GM19193 (cell line): ENCODE data around the gene TLX2.

Source experiments
- POLR2A ChIP-seq: IDR thresholded peaks from 4 replicates; pipeline ENCODE4 v1.6.1; 2011; ENCODE audit not compliant: insufficient read depth, insufficient read length; ENCODE audit errors: extremely low read depth

The TLX2 gene

GRCh38 chr2:74514368-74515270 lies at the start of gene TLX2:
Gene TLX2, plus strand, starts transcription at chr2:74514450. Its CDS starts 357 bp downstream, at chr2:74514807.
- no peak for TF ChIP-seq POLR2A

GRCh38 chr2:74471332-74472065 lies 42.8 kb upstream of the TLX2 start:
- no peak for TF ChIP-seq POLR2A

- TF ChIP-seq POLR2A, result peak; percentile 95
Observed at GRCh38 chr2:74472086-74472944, 41.9 kb upstream of the TLX2 start, which contains the start of gene MRPL53. Gene MRPL53, minus strand, starts transcription at chr2:74472680. Its CDS starts 20 bp downstream, at chr2:74472660.

GRCh38 chr2:74472945-74473258 lies 41.3 kb upstream of the TLX2 start:
- TF ChIP-seq POLR2A, result no peak

- no peak for TF ChIP-seq POLR2A
Observed at GRCh38 chr2:74474481-74474880, 39.8 kb upstream of the TLX2 start.

- TF ChIP-seq POLR2A, result no peak
Observed at GRCh38 chr2:74474899-74475298, 39.4 kb upstream of the TLX2 start.

GRCh38 chr2:74481431-74481830 lies 32.8 kb upstream of the TLX2 start:
- no peak for TF ChIP-seq POLR2A

GRCh38 chr2:74481961-74482800 lies 32.1 kb upstream of the TLX2 start:
- TF ChIP-seq POLR2A, result no peak

- TF ChIP-seq POLR2A, result peak; percentile 79
Observed at GRCh38 chr2:74482801-74483674, 31.2 kb upstream of the TLX2 start, which contains the start of the genes CCDC142 and TTC31. Gene CCDC142, minus strand, starts transcription at chr2:74482998. Its CDS starts 161 bp downstream, at chr2:74482837. Gene TTC31, plus strand, starts transcription at chr2:74483081. Its CDS starts 15 bp downstream, at chr2:74483096.

GRCh38 chr2:74486141-74486540 lies 28.1 kb upstream of the TLX2 start:
- no peak for TF ChIP-seq POLR2A

GRCh38 chr2:74488643-74489481 lies 25.4 kb upstream of the TLX2 start:
- TF ChIP-seq POLR2A, result no peak

GRCh38 chr2:74489906-74490305 lies 24.3 kb upstream of the TLX2 start:
- TF ChIP-seq POLR2A, result no peak

GRCh38 chr2:74491648-74492544 lies 22.4 kb upstream of the TLX2 start:
- TF ChIP-seq POLR2A, result no peak
